ENCODE data around the gene NSG2.
"Not testable (repeated sequence)": the region's sequence is repeated elsewhere in the genome, so short reads cannot be mapped to it uniquely, and the experiment has no call there.

NSG2 gene

DNA sequence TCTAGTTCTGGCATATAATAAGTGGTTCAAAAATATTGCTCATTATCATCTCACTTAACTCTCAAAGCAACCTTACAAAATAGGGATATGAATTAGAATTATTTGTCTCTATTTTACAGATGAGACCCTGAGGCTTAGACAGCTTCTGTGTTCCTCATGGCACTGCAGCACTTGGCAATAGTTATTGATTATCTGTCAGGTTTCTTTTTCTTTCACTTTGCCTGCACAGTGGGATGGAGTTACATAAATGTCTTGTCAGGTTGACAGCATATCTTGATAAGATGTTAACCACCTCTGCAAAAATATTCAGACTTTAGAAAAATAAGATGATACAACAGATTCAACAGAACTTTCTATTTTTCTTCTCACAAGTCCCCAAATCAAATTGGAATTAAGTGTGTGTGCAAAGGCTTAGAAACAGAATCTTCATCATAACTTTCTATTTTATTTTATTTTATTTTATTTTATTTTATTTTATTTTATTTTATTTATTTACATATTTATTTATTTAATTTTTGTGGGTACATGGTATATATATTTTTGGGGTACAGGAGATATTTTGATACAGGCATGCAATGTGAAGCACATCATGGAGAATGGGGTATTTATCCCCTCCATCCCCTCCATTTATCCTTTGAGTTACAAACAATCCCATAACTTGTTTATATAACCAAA lies 17.7 kb downstream of the NSG2 start:
- DNase-seq = no peak

DNA sequence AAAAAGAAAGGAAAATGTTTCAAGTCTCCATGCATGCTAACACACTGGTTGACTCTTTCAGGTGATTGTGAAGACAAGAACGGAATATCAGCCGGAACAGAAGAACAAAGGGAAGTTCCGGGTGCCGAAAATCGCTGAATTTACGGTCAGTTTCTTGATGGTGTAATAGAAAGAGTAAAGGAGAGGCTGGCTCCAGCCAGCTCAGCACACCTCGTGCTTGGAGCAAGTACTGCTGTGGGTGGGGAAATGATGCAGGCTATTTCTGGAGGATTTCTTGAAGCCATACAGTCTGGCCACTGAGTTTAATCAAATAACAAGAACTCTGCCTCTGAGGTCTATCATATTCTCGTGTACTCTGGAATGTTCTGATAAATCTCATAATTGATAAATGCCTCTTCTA lies 18.7 kb downstream of the NSG2 start:
- DNase-seq = no peak

DNA sequence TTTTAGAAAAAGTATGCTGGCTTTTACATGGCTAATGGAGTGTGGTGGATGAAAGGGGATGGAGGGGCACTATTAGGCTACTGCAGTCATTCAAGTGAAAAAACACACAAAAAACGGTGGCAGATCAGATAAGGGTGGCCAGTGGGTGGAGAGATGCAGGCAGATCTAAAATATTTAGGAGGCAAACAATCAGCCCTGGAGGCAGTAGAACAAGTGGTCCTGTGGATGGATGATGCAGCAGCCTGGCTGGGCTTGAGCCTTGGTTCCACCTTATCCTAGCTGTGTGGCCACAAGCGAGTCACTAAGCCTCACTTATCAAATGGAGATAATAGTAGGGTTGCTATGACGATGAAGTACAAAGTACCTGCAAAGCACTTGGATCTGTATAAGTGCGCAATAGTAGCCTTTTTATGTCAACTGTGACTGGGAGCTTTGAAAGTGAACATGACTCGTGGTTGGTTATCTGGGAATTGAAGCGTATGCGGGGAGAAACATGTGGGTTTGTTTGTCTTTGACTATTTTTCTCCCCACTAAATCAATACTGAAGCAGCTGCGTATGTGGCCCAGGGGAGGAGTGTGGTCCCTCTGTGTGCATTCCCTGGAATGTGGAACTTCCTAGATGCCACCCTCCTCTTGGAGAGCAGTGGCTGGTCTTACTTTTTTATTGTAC lies 20.2 kb downstream of the NSG2 start:
- DNase-seq = peak; percentile 5

GRCh38 chr5:174067499-174067898 lies 22.0 kb downstream of the NSG2 start:
- no peak for DNase-seq

GRCh38 chr5:174071484-174071883 lies 26.0 kb downstream of the NSG2 start:
- DNase-seq = no peak

DNA sequence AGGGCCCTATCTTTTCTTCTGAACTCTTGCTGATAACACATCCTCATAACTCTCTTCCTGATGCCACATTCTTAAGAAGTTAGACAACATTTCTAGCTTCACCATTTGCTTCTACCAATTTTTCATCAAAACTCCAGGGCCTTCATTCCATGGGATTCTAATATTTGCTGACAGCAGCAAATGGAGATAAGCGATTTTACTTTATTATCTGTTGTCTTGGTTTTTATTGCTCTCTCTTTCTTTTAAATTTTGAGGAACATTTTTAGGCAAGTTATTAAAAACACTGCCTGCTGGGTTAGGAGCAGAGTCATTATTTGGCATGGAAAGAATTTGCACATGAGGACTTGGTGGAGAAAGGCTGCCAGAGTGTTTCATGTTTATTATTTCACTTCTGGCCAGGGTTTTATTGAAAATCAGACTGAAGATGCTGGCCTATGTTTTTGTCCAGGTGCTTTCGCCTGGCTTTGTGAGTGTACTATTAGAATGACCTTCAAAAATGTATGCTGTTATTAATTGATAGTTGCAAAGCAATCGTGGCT lies 27.7 kb downstream of the NSG2 start:
- no peak for DNase-seq

- no peak for DNase-seq
These were observed 28.9 kb downstream of the NSG2 start for GRCh38 chr5:174074369-174074768.

DNA sequence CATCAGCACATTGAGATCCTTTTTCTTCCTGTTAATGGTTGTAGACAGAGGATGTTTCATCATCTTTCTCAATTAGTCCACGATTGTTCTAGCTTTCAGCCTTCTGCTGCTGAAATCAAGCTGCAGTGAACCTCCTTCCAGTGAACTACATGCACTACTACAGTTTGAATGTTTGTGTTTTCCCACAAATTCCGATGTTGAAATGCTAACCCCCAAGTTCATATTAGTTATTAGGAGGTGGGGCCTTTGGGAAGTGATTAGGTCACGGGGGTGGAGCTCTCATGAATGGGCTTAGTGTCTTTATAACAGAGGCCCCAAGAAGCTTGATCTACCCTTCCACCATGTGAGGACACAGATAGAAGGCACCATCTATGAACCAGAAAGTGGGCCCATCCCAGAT lies 32.9 kb downstream of the NSG2 start:
- DNase-seq = no peak

DNA sequence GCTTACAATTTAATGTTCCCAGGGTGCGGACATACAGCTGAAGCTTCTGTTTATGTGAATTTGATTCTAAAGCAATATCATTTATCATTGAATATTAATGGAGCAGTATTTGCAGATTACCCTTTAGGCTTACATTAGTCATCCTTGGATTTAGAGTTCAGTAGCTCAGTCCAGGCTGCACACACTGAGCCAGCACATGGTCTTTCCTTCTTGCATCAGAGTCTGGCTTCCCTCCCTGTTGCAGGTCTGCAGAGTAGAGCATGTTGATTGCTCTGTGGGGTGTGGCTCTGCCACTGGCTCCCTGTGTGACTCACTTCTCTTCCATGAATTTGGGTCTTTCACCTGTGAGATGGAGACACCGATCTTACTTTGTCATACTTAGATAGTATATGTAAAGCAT lies 36.8 kb downstream of the NSG2 start:
- DNase-seq = no peak

DNA sequence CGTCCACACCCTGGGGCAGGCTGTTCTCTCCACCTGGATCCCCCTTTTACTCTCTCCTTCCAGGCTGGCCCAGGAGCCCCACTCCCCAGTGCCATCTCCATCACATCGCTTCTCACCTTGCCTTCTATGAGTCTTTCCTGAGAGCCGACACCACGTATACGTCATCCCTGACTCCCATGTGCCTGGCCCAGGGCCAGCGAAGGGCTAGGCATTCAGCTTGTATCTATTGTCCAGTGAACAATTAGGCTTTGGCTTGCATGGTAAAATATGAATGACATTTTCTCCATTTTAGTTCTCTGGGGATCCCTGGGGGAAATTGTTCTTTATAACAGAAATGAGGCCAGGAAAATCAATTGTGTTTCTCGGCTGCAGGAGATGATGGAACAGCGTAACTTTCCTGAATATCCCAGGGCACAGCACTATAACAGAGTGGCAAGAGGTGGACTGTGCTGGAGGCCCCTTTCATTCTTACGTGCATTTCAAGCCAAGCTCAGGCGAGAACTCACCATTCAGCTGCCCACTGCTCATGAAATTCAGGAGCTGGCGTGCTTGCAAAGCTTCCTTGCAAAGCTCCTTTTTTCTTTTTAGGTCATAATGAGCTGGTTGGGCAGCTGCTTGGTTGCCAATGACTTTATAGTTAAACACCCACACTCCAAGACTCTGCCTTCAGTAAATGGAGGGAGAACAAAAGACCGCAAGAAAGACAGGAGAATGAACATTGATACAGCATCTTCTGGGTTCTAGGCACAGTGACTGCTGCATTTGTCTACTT lies 37.7 kb downstream of the NSG2 start:
- DNase-seq = no peak

DNA sequence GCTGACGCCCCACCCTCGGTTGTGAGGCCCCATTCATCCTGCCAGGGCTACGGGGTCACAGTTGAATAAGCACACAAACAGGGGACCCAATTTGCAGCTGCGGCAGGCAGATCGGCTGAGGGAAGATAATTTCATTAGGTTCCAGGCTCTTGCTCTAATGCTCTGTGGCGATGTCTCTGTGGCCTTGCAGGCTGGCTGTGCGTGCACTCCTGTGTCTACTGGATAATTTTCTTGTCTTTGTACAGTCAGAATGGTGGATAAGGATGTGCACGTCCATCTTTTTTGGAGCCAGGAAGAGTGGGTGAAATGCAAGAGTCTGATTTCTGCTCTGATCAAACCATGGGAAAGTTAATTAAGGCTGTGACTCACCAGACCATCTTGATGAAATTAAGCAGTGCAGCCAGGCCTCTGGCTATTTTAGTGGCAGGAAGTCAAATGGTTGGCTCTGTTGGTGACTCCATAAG lies 39.2 kb downstream of the NSG2 start:
- no peak for DNase-seq

GRCh38 chr5:174086751-174087150 lies 41.2 kb downstream of the NSG2 start:
- DNase-seq = no peak

DNA sequence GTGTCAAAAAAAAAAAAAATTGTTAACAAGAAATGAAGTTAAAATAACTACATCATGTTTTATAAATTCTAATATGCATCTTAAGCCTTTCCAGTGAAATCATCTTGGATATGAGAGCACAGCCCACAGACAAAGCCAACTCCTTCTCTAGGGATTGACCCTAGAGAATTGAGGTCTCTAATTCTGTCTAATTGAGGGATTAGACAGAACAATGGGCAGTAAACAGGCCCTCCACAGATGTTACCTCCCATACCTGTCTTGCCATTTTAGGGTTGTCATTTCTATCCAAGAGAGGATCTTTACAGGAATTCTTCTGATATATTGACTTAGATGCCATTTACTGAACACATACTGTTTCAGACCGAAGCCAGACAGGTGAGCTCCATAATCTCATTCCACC lies 42.3 kb downstream of the NSG2 start:
- no peak for DNase-seq

DNA sequence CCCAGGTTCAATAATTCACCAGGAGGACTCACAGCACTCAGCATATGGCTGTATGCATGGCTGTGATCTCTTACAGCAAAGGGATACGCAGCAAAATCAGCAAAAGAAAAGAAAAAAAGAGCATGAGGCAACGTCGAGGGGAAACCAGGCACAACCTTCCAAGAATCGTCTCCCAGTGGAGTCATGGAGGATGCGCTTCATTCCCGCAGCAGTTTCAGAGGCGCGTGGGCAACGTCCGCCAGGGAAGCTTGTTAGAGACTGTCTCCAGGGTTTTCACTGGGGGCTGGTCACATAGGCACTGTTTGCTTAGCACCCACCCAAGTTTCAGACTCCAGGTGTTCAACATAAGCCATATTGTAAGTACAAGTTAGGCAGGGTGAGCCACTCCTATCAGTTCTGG lies 44.6 kb downstream of the NSG2 start:
- no peak for DNase-seq

DNA sequence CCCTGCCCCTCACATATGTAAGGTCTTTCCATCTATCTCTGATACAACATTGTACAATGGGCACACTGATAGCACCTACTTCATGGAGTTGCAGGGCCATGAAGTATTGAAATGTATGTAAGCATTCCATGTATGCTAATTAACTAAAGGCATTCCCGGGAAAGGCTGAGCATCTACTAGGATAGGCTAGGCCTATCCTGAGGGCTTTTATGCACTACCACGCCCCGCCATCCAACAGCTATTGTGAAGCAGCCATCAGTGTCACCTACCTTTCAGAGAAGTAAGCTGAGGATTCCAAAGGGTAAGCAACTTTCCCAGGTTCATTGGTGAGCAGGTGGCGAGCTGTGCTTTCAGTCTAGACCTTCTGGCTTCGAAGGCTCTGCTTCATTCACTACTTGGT lies 47.6 kb downstream of the NSG2 start:
- DNase-seq = no peak

DNA sequence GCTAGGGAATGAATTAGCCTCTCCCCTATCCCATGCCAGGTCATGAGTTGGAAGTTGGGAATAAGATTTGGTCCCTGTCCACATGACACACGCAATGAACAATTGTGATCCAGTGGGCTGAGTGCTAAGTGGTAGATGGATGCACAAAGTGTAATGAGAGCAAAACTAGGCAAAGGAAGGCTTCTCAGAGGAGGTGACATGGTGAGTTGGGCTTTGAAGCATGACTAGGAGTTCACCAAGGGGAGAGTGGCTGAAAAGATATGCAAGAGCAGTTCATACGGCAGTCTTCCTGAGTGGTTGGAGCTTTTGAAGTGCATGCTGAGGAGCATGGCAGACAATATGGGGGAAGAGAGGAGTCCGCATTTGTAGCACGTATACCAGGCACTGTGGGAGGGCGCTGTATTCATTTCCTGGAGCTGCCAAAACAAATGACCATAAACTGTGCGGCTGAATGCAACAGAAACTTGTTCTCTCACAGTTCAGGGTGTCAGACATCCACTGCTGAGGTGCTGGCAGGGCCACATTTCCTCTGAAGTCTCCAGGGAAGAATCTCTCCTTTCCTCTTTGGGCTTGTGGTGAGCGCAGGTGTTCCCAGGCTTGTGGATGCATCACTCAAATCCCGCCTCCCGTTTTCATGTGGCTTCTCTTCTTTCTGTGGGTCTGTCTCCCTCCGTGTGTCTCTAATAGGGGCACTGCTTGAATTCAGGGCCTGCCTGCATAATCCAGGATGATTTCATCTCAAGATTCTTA lies 49.5 kb downstream of the NSG2 start:
- no peak for DNase-seq

GRCh38 chr5:174096619-174097018 lies 51.1 kb downstream of the NSG2 start:
- no peak for DNase-seq

DNA sequence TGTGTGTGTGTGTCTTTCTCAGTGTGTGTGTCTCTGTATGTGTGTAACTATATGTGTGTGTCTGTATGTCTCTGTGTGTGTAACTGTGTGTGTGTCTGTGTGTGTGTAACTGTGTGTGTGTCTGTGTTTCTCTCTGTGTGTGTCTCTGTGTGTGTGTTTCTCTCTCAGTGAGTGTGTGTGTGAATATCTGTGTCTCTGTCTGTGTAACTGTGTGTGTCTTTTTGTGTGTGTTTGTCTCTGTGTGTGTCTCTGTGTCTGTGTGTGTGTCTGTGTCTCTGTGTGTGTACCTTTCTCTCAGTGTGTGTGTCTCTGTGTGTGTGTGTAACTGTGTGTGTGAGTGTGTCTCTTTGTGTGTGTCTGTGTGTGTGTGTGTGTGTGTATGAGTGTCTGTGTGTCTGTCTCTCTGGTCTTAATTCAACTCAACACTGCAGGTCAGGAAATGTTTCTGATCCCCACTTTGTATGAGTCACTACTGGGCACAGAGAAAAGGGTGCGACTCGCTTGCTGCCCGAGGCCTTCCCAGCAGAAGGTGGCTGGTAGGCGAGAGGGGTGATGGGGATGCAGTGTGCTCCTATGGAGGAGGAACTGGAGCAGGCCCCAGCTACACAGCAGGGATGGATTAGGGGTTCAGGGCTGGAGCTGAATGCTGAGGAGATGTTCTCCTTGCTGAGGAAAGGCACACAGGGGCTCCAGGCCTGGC lies 52.1 kb downstream of the NSG2 start:
- no peak for DNase-seq

DNA sequence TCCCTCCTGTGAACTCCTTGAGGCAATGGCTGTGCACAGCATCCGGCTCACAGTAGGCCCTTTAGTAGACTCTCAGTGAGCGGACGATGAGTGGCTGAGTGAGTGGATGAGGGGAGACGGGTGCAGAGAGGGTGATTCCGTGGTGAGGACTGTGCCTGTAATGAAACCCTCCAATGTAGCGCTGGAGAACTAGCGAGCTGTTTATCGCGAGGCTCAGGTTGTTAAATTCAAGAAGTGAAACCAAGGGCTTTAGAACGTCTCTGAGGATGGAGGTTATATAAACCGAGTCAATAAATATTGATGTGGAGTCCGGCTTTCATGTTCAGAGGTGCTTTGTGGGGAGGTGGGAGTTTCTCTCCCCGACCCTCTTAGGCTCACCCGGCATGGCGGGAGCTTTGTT lies 53.2 kb downstream of the NSG2 start:
- no peak for DNase-seq

- DNase-seq = no peak
These were observed 55.0 kb downstream of the NSG2 start for GRCh38 chr5:174100490-174100889.

DNA sequence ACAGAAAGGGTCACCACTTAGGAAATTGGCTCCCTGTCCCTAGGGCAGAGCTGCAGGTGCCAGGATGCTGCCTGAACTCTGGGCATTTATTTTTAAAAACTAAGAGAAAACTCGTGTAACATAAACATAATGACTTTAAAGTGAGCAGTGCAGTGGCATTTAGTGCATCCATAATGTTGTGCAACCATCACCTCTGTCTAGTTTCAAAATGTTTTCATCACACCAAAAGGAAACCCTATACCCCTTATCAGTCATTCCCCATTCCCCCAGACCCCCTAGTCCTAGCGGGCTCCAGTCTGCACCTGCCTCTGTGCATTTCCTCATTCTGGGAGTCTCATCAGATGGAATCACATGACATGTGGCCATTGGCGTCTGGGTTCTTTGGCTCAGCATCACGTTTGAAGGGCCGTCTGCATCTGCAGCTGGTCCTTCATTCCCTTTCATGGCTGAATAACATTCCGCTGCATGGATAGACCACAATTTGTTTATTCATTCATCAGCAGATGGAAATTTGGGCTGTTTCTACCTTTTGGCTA lies 55.8 kb downstream of the NSG2 start:
- no peak for DNase-seq

GRCh38 chr5:174102574-174102973 lies 57.1 kb downstream of the NSG2 start:
- DNase-seq = not testable (repeated sequence)
